Ramos (cell line): ENCODE measurements around the gene TFB1M.
"Not testable (repeated sequence)": the region's sequence is repeated elsewhere in the genome, so short reads cannot be mapped to it uniquely, and the experiment has no call there.

Experiments
- in situ Hi-C: fragments of 300-500 bp; cut with MboI; formaldehyde crosslinking; loops from one replicate; pipeline ENCODE4 v1.14.3; 2022; ENCODE audit warnings: low sequenced_read_pairs; ENCODE audit not compliant: unreplicated experiment

Gene TFB1M

DNA sequence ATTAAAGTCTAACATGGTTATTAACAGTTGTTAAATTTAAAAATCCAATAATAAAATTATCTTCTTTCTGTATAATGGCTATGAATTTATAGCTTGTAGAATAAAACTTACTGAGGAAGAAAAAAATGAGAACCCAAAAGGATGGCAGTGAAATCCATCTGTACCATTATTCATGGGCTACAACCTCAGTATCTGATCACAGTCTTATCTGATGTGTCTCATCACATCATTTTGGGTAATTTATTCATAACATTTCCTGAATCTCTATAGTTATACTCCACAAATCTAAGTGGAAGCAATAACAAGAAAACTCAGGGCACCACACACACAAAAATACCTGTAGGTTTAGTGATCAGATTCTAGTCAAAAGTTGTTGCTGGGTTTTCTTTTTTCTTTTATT lies 43.1 kb downstream of the TFB1M start:
- in situ Hi-C loops, result no loop called here

GRCh38 chr6:155270561-155271091 lies 43.7 kb downstream of the TFB1M start:
- in situ Hi-C loops, result no loop called here

- in situ Hi-C loops, result no loop called here
These were observed 44.5 kb downstream of the TFB1M start for GRCh38 chr6:155269765-155270164.

DNA sequence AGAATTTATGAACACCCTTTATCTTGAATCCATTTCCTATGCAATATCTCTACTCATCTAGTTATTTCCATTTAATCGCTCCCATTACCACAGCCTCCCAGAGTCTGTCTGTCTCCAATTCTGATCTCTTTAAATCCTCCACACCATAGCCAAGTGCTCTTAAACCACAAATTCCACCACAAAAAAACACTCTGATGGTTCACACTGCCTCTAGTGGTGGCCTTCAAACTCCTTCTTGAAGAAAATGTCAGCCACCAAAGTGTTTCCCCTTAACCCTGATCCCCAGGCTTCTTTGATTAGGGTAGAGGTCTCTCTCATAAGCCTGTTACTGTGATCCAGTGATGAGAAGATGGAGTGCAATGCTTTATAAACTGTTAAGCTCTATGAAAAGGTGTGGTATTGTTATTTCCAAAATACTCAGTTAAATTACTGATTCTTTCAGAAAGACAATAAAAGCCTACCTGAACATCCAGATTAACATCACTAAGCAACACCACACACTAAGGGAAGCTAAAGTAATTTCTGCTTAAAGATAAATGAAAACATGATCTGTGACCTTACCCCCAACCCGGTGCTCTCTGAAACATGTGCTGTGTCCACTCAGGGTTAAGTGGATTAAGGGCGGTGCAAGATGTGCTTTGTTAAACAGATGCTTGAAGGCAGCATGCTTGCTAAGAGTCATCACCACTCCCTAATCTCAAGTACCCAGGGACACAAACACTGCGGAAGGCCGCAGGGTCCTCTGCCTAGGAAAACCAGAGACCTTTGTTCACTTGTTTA lies 46.0 kb downstream of the TFB1M start:
- in situ Hi-C loops, result not testable (repeated sequence)

DNA sequence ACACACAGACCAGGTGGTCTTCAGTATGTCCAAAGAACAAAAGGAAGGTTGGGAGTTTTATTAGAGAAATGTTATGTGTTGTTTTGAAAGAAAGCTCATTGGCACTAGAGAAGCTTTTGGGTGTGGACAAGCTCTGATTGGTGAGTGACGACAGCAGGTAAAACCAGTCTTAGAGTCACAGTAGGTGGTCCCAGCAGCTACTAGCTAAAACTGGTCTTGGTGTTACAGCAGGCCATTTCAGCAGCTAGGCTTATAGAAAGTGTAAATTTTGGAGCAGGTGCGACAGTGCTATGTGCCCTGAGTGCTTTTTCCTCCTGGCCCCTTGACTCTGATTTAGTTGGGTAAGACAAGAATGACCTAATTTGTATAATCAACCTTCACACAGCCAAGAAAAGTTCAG lies 46.9 kb downstream of the TFB1M start:
- in situ Hi-C loops, result no loop called here

DNA sequence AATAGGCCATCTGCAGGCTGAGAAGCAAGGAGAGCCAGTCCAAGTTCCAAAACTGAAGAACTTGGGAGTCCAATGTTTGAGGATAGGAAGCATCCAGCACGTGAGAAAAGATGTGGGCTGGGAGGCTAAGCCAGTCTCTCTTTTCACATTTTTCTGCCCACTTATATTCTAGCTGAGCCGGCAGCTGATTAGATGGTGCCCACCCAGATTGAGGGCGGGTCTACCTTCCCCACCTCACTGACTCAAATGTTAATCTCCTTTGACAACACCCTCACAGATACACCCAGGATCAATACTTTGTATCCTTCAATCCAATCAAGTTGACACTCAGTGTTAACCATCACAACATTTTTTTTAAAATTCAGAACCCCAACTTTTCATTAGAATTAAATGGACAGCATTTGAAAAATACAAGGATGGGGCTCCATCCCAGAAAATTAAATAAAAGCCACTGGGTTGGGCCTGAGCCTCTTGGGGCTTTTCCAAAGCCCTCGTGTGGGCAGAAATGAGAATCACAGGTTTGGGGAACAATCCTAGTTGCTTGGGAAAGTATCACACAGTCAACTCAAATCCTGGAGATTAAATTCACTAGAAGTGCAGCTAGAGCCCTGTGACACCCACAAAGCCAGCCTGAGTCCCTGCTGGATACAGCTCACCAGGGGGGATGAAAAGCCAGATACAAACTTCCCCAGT lies 48.3 kb downstream of the TFB1M start:
- in situ Hi-C loops, result no loop called here

DNA sequence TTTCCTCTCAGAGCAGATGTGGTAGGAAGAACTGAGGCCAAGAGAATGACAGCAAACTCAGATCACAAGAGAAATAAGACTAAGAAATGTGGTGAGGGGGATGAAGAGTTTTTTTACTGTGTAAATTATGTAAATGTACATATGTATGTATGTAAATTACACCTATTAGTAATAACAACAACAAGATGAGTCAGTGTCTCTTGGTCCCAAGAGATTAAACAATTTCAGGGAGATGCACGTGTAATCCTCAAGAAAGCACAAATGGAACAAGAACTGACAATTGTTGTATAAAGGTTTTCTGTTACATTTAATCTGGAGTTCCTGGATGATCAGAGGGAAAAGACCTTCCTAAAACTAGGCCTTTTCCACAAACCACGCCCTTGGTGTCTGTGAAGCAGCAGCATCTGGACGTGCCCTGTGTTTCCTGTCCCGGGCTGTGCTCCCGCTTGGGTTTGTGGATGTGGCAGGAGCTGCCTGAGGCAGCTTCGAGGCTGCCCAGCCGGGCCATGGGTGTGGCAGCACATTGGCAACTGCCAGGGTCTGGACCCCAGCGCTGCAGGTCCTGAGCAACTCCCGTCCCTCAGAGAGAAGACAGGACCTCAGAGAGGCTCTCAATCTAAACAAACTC lies 49.5 kb downstream of the TFB1M start:
- in situ Hi-C loops, result no loop called here

GRCh38 chr6:155263373-155264063 lies 50.8 kb downstream of the TFB1M start, which contains the start of gene CLDN20:
Gene CLDN20, plus strand, starts transcription at chr6:155264013. Its CDS starts 11,707 bp downstream, at chr6:155275720.
- in situ Hi-C loops, result no loop called here

GRCh38 chr6:155262655-155263054 lies 51.6 kb downstream of the TFB1M start:
- in situ Hi-C loops, result no loop called here

GRCh38 chr6:155261111-155261900 lies 53.0 kb downstream of the TFB1M start:
- in situ Hi-C loops, result no loop called here

DNA sequence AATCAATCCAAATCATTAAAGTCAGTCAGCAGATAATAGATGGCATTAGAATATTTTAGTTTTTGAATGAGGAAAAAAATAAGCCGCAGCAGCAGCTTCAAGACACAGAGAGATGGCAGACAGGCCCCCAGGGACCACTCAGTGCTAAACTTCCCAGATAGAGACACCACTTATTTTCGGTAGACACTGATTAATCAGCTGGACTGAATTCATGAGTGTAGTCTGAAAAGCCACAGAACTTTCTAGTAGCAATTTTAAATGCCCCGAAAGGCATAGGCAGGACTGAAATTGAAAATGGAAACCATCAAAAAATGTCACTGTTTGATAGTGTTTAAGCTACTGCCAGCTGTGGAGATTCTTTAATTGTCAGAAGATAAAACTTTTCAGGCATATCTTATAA lies 53.6 kb downstream of the TFB1M start:
- in situ Hi-C loops, result no loop called here

DNA sequence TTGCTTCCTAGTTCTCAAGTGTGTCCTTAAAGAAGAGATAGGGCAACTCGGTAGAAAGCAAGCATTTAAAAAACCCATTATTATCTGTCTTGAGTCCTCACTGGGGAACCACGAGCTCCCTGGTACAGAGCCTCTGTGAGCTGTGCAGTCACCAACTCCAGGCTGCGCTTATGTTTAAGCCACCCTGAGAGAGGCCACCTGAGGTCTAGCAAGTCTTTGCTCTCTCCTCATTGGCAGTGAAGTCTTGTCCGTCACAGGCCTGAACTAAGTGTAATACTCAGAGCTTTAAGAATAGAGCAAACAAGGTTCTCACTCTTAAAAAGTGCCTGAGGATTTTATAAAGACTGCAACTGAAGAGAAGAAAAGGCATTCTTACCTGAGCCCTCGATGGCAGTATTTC lies 54.4 kb downstream of the TFB1M start:
- in situ Hi-C loops, result no loop called here

DNA sequence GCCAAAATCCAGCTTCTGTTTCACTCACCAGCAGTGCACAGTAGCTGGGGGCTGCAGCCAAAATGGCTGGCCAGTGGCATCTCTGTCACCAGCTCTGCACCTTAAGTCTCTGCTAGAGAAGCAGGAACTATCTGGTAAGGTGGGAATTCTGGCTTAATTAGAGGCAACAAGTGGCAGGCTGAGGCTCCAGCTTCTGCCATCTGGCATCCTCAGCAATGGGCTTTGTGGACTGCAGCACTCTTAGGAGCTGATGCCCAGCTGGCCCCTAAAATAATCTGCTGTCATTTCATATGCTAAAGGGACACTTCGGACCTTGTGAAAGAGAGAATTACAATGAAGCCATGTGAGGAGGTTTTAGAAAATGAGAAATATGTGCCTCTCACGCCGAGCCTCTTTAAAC lies 55.1 kb downstream of the TFB1M start:
- in situ Hi-C loops, result no loop called here

GRCh38 chr6:155257796-155258195 lies 56.5 kb downstream of the TFB1M start:
- in situ Hi-C loops, result no loop called here

DNA sequence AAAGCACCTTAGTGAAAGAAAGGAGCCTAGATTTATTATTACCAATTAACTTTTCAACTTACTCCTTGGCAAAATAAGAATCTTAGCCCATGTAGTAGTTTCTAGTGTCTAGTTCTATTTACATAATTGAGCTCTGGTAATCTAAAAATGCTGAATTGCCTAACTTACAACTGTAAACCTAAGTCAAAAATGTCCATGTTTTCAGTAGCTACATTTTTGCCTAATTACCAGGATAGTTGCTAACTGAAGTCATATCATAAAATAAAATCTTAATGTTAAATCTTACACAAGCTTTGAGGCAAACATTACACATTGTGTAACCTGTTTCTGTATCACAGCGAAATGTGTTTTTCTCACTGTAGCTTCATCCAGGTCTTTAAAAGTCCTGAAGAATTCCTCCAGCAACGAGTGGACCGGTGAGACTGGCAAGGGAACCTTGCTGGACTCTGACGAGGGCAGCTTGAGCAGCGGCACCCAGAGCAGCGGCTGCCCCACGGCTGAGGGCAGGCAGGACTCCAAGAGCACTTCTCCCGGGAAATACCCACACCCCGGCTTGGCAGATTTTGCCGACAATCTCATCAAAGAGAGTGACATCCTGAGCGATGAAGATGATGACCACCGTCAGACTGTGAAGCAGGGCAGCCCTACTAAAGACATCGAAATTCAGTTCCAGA lies 58.0 kb downstream of the TFB1M start:
- in situ Hi-C loops, result no loop called here

GRCh38 chr6:155254139-155254538 lies 60.1 kb downstream of the TFB1M start:
- in situ Hi-C loops, result no loop called here

DNA sequence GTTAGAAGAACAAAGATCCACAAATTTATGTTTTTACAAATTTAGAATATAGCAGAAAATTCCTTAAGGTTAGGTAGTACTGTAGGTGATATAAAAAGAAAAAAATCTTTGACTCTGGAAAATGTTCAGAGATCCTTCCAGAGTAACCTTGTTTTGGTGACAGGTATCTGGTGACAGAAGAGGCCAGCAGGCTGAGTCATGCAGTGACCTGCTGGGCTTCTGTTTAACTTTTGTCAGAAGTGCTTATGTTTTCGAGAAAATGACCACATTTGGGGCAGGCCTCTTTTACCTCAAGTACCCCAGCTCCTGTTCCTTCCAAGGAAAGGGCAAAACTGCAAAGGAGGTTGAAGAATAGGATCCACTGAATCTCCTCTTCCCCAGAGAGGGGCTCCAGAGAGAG lies 60.9 kb downstream of the TFB1M start:
- in situ Hi-C loops, result no loop called here

GRCh38 chr6:155252581-155252980 lies 61.7 kb downstream of the TFB1M start:
- in situ Hi-C loops, result no loop called here

DNA sequence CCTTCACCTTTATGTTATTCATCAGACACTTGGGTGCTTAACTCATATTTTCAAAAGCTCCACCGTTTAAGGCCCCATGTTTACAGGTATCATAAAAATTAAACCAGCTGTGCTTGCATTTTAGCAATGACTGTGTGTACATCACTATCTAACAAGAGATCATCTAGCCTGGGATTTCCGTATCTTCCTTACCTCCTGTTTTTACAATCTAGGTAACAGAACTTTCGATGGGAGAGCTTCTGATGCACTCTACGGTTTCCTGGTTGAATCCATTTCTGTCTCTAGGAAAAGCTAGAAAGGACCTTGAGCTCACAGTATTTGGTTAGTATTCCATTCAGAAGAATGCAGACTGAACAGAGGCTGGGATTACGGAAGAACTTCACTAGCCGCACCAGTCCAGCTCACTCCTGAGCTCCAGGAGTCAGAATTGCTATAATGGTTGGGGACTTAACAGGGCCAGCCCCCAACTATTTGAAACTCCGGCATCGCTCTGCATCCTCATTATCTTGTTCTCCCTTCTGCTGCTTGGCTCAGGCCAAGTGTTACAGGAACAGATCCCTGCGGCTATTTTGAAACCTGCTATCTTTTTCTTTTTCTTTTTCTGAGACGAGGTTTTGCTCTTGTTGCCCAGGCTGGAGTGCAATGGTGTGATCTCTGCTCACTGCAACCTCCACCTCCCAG lies 63.4 kb downstream of the TFB1M start:
- in situ Hi-C loops, result no loop called here
